Measurements from ENCODE around the gene CCL4L2. TPM values are rescaled to one million over a fixed set of nuclear protein-coding genes. Genes with fewer than 3 reads are reported as not detected.
"Not testable (repeated sequence)": the region's sequence is repeated elsewhere in the genome, so short reads cannot be mapped to it uniquely, and the experiment has no call there.

Gene CCL4L2
- total RNA-seq, 2 experiments from 2014 or later: 831 TPM

DNA sequence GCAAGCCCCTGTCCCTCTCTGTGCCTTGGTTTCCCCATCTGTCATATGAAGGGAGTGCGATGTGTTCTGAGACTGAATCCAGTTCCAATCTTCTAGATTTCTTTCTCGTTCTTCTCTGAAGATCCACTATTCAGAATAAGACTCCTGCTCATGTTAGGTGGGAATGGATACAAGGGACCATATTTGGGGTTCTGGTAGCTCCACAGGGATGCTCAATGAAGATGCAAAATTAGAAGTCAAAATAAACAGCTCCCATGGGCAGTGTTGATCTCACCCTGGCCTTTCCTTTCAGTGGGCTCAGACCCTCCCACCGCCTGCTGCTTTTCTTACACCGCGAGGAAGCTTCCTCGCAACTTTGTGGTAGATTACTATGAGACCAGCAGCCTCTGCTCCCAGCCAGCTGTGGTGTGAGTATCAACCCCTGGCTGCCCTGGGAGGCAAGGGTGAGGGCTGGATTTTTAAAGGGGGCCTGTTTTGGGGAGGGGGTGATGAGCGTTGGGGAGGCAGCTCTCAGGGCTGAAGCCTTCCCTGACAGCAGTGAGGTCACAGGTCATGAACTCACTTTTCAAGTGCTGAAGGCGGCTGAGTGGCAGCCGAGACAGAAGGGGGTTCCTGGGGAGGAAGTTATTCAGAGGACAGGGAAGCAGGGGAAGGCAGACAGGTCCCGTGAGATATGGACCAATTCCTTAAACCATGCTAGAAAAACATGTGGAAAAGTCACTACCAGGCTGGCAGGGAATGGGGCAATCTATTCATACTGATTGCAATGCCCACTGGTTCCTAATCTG lies 815 bp downstream of the CCL4L2 start:
- ChIA-PET CTCF (interaction anchor here (2.3 kb wide), 1 partner anchor 14 kb away, joined by 12 read pairs; no protein-coding TSS in a partner anchor), POLR2A (interaction anchor here (1.8 to 4.3 kb wide), 2 partner anchors 14 to 19 kb away, joined by 9 to 44 read pairs; partner anchors contain the start of genes CCL3L1 and CCL3L3)

- CTCF ChIA-PET: no interaction called here
- POLR2A ChIA-PET: interaction anchor here (4.3 kb wide), 1 partner anchor 15 kb away, joined by 44 read pairs; the partner anchor contains the start of genes CCL3L1 and CCL3L3
Measured at GRCh38 chr17:36212272-36212605, 1.4 kb downstream of the CCL4L2 start.

GRCh38 chr17:36212966-36213365 lies 2.1 kb downstream of the CCL4L2 start:
- POLR2A ChIA-PET: interaction anchor here (4.3 kb wide), 1 partner anchor 16 kb away, joined by 44 read pairs; the partner anchor contains the start of genes CCL3L1 and CCL3L3
- CTCF ChIA-PET: no interaction called here

- CTCF ChIA-PET: no interaction called here
- POLR2A ChIA-PET: interaction anchor here (4.3 kb wide), 1 partner anchor 16 kb away, joined by 44 read pairs; the partner anchor contains the start of genes CCL3L1 and CCL3L3
Measured at GRCh38 chr17:36213695-36214094, 2.8 kb downstream of the CCL4L2 start.

DNA sequence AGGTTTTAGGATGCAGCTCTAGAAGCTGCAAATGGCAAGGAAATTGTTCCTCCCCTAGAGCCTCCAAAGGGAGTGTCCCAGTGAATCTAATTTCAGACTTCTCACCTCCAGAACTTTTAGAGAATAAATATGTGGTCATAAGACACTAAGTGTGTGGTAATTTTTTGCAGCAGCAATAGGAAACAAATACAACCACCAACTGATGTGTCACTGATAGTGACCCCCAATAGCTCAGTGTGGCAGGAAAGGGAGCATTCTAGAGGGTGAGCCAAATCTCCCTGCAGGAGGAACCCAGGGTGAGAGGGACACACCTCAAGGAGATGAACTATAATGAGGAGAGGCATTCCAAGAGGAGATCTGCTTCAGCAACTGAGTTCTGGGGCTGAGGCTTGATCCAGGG lies 4.1 kb downstream of the CCL4L2 start:
- ChIA-PET CTCF (no interaction called here), POLR2A (no interaction called here)

DNA sequence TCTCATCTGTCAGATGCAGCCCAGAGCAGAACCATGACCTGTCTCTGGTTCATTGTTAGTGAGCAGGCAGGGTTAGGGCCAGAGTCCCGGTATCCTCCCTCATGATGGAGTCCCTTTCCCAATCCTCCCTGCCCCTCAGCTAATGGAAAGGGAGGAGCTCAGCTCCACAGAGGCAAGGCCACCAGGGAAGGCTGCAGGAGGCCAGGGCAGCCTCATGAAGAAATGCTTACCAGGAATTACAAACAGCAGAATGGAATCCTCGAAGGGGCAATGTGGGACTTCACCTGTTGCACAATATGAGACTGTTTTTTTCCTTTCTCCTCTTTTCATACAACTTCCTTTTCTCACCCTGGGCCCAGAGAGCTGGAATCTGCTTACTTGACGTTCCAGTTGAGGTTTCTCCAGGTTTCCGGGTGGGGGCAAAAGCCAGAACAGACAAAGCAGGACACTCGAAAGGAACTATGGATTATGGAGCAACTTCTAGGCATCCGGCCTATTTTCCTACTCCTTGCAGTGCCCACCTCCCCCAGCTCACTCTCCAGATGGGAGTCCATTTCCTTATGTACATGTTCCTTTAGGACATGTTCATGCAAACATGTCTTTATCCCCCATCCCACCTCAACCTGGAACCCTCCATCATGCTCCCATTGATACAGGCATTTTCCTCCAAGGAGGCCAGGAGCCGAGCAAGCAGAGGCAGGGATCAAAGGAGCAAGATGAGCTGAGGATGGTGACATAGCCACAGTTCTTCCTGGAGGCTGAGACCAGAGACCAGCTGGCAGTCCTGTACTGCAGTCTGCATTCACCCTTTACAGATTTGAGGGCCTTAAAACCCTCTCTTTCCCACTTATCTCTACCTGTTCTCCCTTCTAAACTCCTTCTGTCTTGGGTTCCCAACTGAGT lies 4.8 kb downstream of the CCL4L2 start:
- CTCF ChIA-PET, POLR2A ChIA-PET: not testable (repeated sequence)

DNA sequence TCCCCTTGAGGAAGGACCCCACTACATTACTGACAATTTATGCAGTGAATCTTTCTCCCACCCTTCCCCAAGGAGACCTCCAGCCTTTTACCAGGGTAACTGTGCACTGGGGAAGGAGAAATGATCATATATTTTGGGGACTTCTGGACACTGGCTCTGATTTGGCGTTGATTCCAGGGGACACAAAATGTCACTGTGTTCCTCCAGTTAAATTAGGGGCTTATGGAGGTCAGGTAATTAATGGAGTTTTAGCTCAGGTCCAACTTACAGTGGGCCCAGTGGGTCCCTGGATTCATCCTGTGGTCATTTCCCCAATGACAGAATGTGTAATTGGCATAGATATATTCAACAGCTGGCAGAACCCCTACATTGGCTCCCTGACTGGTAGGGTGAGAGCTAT lies 8.7 kb downstream of the CCL4L2 start:
- CTCF ChIA-PET: interaction anchor here (0.9 kb wide), 1 partner anchor 36 kb away, joined by 3 read pairs; no protein-coding TSS in a partner anchor
- POLR2A ChIA-PET: not testable (repeated sequence)

DNA sequence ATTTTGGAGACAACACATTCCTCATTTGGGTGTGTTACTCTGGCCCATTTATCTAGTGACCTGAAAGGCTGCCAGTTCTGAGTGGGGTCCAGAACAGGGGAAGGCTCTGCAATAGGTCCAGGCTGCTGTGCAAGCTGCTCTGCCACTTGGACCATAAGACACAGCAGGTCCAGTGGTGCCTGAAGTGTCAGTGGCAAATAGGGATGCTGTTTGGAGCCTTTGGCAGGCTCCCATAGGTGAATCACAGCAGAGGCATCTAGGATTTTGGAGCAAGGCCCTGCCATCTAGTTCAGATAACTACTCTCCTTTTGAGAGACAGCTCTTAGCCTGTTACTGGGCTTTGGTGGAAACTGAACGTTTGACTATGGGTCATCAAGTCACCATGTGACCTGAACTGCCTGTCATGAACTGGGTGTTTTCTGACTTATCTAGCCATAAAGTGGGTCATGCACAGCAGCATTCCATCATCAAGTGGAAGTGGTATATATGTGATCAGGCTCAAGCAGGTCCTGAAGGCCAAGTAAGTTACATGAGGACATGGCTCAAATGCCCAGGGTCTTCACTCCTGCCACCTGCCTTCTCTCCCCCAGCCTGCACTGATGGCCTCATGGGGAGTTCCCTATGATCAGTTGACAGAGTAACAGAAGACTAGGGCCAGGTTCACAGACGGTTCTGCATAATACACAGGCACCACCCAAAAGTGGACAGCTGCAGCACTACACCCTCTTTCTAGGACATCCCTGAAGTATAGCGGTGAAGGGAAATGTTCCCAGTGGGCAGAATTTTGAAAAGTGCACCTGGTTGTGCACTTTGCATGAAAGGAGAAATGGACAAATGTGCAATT lies 10.1 kb downstream of the CCL4L2 start:
- CTCF ChIA-PET, POLR2A ChIA-PET: not testable (repeated sequence)

GRCh38 chr17:36221581-36222100 lies 10.8 kb downstream of the CCL4L2 start:
- POLR2A ChIA-PET, CTCF ChIA-PET: not testable (repeated sequence)

GRCh38 chr17:36222967-36223366 lies 12.1 kb downstream of the CCL4L2 start:
- POLR2A ChIA-PET, CTCF ChIA-PET: not testable (repeated sequence)

DNA sequence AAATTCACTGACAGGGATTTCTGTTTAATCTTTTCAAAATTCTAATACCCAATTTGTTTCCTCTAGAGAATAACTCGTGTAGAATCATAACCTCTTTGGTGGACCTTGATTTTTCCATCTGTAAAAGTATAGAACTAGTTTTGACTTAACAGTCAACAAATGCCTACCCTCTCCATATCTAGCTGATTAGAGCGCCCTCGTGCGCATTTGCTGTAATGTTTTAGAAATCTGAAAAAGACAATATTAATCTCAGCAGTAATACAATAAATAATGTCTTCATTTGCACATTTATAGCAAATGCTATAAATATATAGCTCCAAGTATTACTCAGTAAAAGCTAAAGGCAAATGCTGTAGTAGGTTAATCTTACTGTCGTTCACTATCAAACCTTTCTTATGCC lies 18.8 kb downstream of the CCL4L2 start:
- POLR2A ChIA-PET, CTCF ChIA-PET: not testable (repeated sequence)

DNA sequence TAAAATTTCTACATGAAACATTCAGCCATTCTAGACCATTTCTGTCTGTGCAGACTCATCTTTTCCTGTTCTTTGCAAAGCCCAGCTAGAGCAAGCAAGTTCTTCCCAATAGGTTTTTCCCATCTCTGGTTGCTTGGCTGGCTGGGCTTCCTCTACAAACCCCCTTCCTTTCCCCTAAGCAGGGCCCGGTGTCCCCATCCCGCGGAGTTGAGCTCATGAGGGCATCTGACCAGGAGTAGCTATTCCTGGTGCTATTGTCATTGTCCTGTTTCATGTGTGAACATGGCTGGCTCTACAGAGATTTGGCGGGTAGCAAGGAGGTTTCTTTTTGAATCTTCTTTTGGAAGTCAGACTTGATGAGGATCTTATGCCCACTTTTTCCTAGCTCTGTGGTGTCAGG lies 31.2 kb downstream of the CCL4L2 start:
- CTCF ChIA-PET, POLR2A ChIA-PET: not testable (repeated sequence)

Other genes with a start within 250 kb of the CCL4L2 start
- gene CCL16, start 229.6 kb upstream of the CCL4L2 start, total RNA-seq: not detected
- gene CCL14, start 224.3 kb upstream of the CCL4L2 start, total RNA-seq: not detected
- gene CCL15, start 209.5 kb upstream of the CCL4L2 start, total RNA-seq: not detected
- gene CCL23, start 193.1 kb upstream of the CCL4L2 start, total RNA-seq: under 1 TPM; 0.36 to 0.42 TPM
- gene CCL18, start 146.8 kb upstream of the CCL4L2 start, total RNA-seq: under 1 TPM; 0.36 to 0.61 TPM
- 1,000 to 10,000 TPM; 1,540 to 1,562 TPM for gene CCL3, start 120.9 kb upstream of the CCL4L2 start, total RNA-seq
- gene CCL4, start 107.2 kb upstream of the CCL4L2 start, total RNA-seq: 1,000 to 10,000 TPM; 2,428 to 2,431 TPM
- gene TBC1D3B, start 34.4 kb upstream of the CCL4L2 start, total RNA-seq: 1 to 10 TPM; 3.2 to 3.3 TPM
- 100 to 1,000 TPM; 238 to 245 TPM for gene CCL3L1, start 14.3 kb upstream of the CCL4L2 start, total RNA-seq
- gene TBC1D3I, start 53.5 kb downstream of the CCL4L2 start, total RNA-seq: under 1 TPM; 0.36 to 0.44 TPM
- not detected for gene TBC1D3G, start 112.8 kb downstream of the CCL4L2 start, total RNA-seq
- gene TBC1D3H, start 177.4 kb downstream of the CCL4L2 start, total RNA-seq: 1 to 10 TPM in 1 of 2 experiments, under 1 TPM in 1; 0.84 to 1.0 TPM

All from activated CD8-positive, alpha-beta memory T cell treated with anti-CD3 and anti-CD28 coated beads for 36 hours (primary cell).